Brain microvascular endothelial cell (primary cell): ENCODE data around the gene RCN2.

ENCODE experiments used
- DNase-seq: peaks from one replicate; pipeline ENCODE4 v3.0.0-alpha.2; 2020
- H3K27ac ChIP-seq: fragments of 250-450 bp; sonication (Bioruptor Pico); 2 replicates; pipeline ENCODE4 v1.5.1; 2020; ENCODE audit warnings: mild to moderate bottlenecking, moderate library complexity
- H3K27me3 ChIP-seq: fragments of 250-450 bp; sonication (Bioruptor Pico); replicated peaks from 2 replicates; pipeline ENCODE4 v1.5.1; 2020; ENCODE audit warnings: mild to moderate bottlenecking
- H3K36me3 ChIP-seq: fragments of 250-450 bp; sonication (Bioruptor Pico); replicated peaks from 2 replicates; pipeline ENCODE4 v1.5.1; 2020; ENCODE audit warnings: mild to moderate bottlenecking
- H3K4me3 ChIP-seq: 2 replicates; pipeline ENCODE4 v1.5.1; 2011; ENCODE audit warnings: low read depth, mild to moderate bottlenecking, control low read depth, low read length, moderate library complexity
- CTCF ChIP-seq: IDR thresholded peaks from 2 replicates; pipeline ENCODE4 v1.5.1; 2011; ENCODE audit warnings: low read depth, mild to moderate bottlenecking, moderate library complexity, low read length, control low read depth, inconsistent platforms; ENCODE audit errors: missing control alignments
- in situ Hi-C: cut with HindIII; loops from 2 replicates; pipeline ENCODE4 v1.10.0; 2017; ENCODE audit warnings: low sequenced_read_pairs, low pct_ligation_motif_present

RCN2 gene

GRCh38 chr15:76932135-76932966, 802 bp downstream of the RCN2 start:
- no peak for TF ChIP-seq CTCF
- H3K36me3 ChIP-seq, result peaks cover 3% of the 10 kb centered on the region
- H3K4me3 ChIP-seq, result peak overlapping the region; percentile 78
- H3K27me3 ChIP-seq, result no peaks in the 10 kb centered on the region
- in situ Hi-C loops, result no loop called here
- H3K27ac ChIP-seq, result peak overlapping the region; percentile 40
- no peak for DNase-seq

GRCh38 chr15:76935620-76936019, 4.1 kb downstream of the RCN2 start:
- Histone ChIP-seq H3K36me3 (peaks cover 6% of the 10 kb centered on the region), H3K4me3 (no peak overlapping the region), H3K27ac (no peak overlapping the region), H3K27me3 (no peaks in the 10 kb centered on the region)
- no peak for DNase-seq
- in situ Hi-C loops, result no loop called here
- TF ChIP-seq CTCF, result no peak

- H3K27ac ChIP-seq, result no peak overlapping the region
- DNase-seq, result no peak
- in situ Hi-C loops, result no loop called here
- no peaks in the 10 kb centered on the region for H3K27me3 ChIP-seq
- peaks cover 6% of the 10 kb centered on the region for H3K36me3 ChIP-seq
- no peak overlapping the region for H3K4me3 ChIP-seq
- no peak for TF ChIP-seq CTCF
Measured at GRCh38 chr15:76936671-76937070, 5.1 kb downstream of the RCN2 start.

- in situ Hi-C loops, result no loop called here
- Histone ChIP-seq H3K27me3 (no peaks in the 10 kb centered on the region), H3K36me3 (peaks cover 6% of the 10 kb centered on the region), H3K27ac (no peak overlapping the region), H3K4me3 (no peak overlapping the region)
- DNase-seq, result no peak
- TF ChIP-seq CTCF, result no peak
Measured at GRCh38 chr15:76938752-76939151, 7.2 kb downstream of the RCN2 start.

GRCh38 chr15:76939715-76940114, 8.2 kb downstream of the RCN2 start:
- in situ Hi-C loops, result no loop called here
- Histone ChIP-seq H3K27me3 (no peaks in the 10 kb centered on the region), H3K27ac (no peak overlapping the region), H3K4me3 (no peak overlapping the region), H3K36me3 (peaks cover 13% of the 10 kb centered on the region)
- no peak for DNase-seq
- no peak for TF ChIP-seq CTCF

GRCh38 chr15:76941636-76942035, 10.1 kb downstream of the RCN2 start:
- TF ChIP-seq CTCF, result no peak
- in situ Hi-C loops, result no loop called here
- no peak overlapping the region for H3K4me3 ChIP-seq
- no peaks in the 10 kb centered on the region for H3K27me3 ChIP-seq
- H3K36me3 ChIP-seq, result peaks cover 10% of the 10 kb centered on the region
- no peak overlapping the region for H3K27ac ChIP-seq
- DNase-seq, result no peak
